NCI-H1436 treated with DMSO at 0.1 percent for 48 hours (cell line): ENCODE results near the gene ORM1.

Source experiments
- DNase-seq: peaks from one replicate; lab custom pipeline; 2025; lab: John Stamatoyannopoulos, UW

The ORM1 gene

GRCh38 chr9:114287763-114288192 is 35.1 kb upstream of the ORM1 start:
- no peak for DNase-seq

- no peak for DNase-seq
Measured at GRCh38 chr9:114288193-114289091, 34.5 kb upstream of the ORM1 start.

GRCh38 chr9:114289106-114289505 is 33.8 kb upstream of the ORM1 start:
- no peak for DNase-seq

- DNase-seq: no peak
Measured at GRCh38 chr9:114289571-114290481, 33.1 kb upstream of the ORM1 start.

GRCh38 chr9:114290561-114290986 is 32.3 kb upstream of the ORM1 start:
- no peak for DNase-seq

GRCh38 chr9:114291064-114291474 is 31.8 kb upstream of the ORM1 start:
- DNase-seq: no peak

GRCh38 chr9:114291886-114292590 is 30.9 kb upstream of the ORM1 start:
- no peak for DNase-seq

- DNase-seq: no peak
Measured at GRCh38 chr9:114294664-114295063, 28.2 kb upstream of the ORM1 start.

GRCh38 chr9:114296338-114296737 is 26.6 kb upstream of the ORM1 start:
- DNase-seq: no peak

GRCh38 chr9:114299286-114300152 is 23.4 kb upstream of the ORM1 start:
- DNase-seq: no peak

- DNase-seq: no peak
Measured at GRCh38 chr9:114300153-114300845, 22.6 kb upstream of the ORM1 start.

GRCh38 chr9:114300846-114301797 is 21.8 kb upstream of the ORM1 start:
- no peak for DNase-seq

GRCh38 chr9:114301798-114302565 is 20.9 kb upstream of the ORM1 start:
- DNase-seq: no peak

- no peak for DNase-seq
Measured at GRCh38 chr9:114302727-114303126, 20.2 kb upstream of the ORM1 start.

GRCh38 chr9:114303571-114303970 is 19.3 kb upstream of the ORM1 start:
- DNase-seq: no peak

- no peak for DNase-seq
Measured at GRCh38 chr9:114303977-114304376, 18.9 kb upstream of the ORM1 start.

GRCh38 chr9:114304416-114305188 is 18.3 kb upstream of the ORM1 start:
- no peak for DNase-seq

- no peak for DNase-seq
Measured at GRCh38 chr9:114307899-114308267, 15.0 kb upstream of the ORM1 start.
